IMR-90 (cell line): ENCODE results near the gene MAT2B. TPM values are rescaled to one million over a fixed set of nuclear protein-coding genes. Genes with fewer than 3 reads are reported as not detected.

Source experiments
- ATAC-seq: fragments of 200-7000 bp; cut with Tn5 transposase; 2 replicates; pipeline ENCODE4 v1.9.1; 2020; ENCODE audit warnings: low read depth, mild to moderate bottlenecking, moderate library complexity
- BruUV-seq: library from RNA; stranded (reverse); fragments of 400-500 nt; replicated peaks from 2 replicates; lab custom pipeline; 2021; lab: Mats Ljungman, UMichigan
- CTCF ChIA-PET: fragments of 300-600 bp; formaldehyde crosslinking; extraction: SDS; loops from one replicate; lab custom pipeline; 2021; ENCODE audit warnings: antibody characterized with exemption; lab: Yijun Ruan, JAX
- POLR2A ChIA-PET: fragments of 300-600 bp; sonication (Branson Sonifier 250); formaldehyde crosslinking; loops from one replicate; lab custom pipeline; 2022; ENCODE audit warnings: antibody characterized with exemption; ENCODE audit not compliant: unreplicated experiment; lab: Charles Lee
- DNase-seq: peaks from one replicate; pipeline ENCODE4 v3.0.0; 2013
- H2AFZ ChIP-seq: replicated peaks from 2 replicates; pipeline ENCODE3; 2013; ENCODE audit warnings: low read length, mild to moderate bottlenecking; ENCODE audit not compliant: poor library complexity
- H2AK5ac ChIP-seq: 2 replicates; pipeline ENCODE4 v1.6.1; 2013; ENCODE audit warnings: low read depth, low read length, inconsistent platforms
- H2AK9ac ChIP-seq: replicated peaks from 2 replicates; pipeline ENCODE3; 2013; ENCODE audit warnings: mild to moderate bottlenecking, low read depth, low read length, moderate library complexity; ENCODE audit not compliant: poor library complexity
- H2BK120ac ChIP-seq: 2 replicates; pipeline ENCODE4 v1.6.1; 2013; ENCODE audit warnings: low read depth, low read length, inconsistent platforms
- H2BK15ac ChIP-seq: 3 replicates; pipeline ENCODE4 v1.6.1; 2013; ENCODE audit warnings: low read depth, low read length, inconsistent platforms
- H2BK20ac ChIP-seq: 2 replicates; pipeline ENCODE4 v1.6.1; 2013; ENCODE audit warnings: low read depth, mild to moderate bottlenecking, inconsistent platforms, low read length, moderate library complexity
- H2BK5ac ChIP-seq: 2 replicates; pipeline ENCODE4 v1.6.1; 2013; ENCODE audit warnings: mild to moderate bottlenecking, low read depth, low read length, inconsistent platforms; ENCODE audit not compliant: poor library complexity, severe bottlenecking
- H3K14ac ChIP-seq: replicated peaks from 2 replicates; pipeline ENCODE4 v1.6.1; 2013; ENCODE audit warnings: low read depth, low read length, inconsistent platforms
- H3K18ac ChIP-seq: 2 replicates; pipeline ENCODE4 v1.6.1; 2013; ENCODE audit warnings: low read depth, low read length, control low read depth
- H3K23ac ChIP-seq: 2 replicates; pipeline ENCODE4 v1.6.1; 2013; ENCODE audit warnings: low read depth, low read length, inconsistent platforms
- H3K27ac ChIP-seq: 2 replicates; pipeline ENCODE4 v1.5.1; 2013; ENCODE audit warnings: mild to moderate bottlenecking, control low read depth, low read length; ENCODE audit not compliant: insufficient read depth
- H3K27me3 ChIP-seq: 2 replicates; pipeline ENCODE4 v1.6.1; 2013; ENCODE audit warnings: low read length; ENCODE audit not compliant: control insufficient read depth, insufficient read depth
- H3K36me3 ChIP-seq: 2 replicates; pipeline ENCODE4 v1.6.1; 2013; ENCODE audit warnings: low read length, mixed read lengths; ENCODE audit not compliant: control insufficient read depth, insufficient read depth
- H3K4ac ChIP-seq: 2 replicates; pipeline ENCODE4 v1.6.1; 2013; ENCODE audit warnings: low read depth, low read length, inconsistent platforms
- H3K4me1 ChIP-seq: 2 replicates; pipeline ENCODE4 v1.6.1; 2013; ENCODE audit warnings: low read length, mixed read lengths; ENCODE audit not compliant: control insufficient read depth, insufficient read depth
- H3K4me2 ChIP-seq: 2 replicates; pipeline ENCODE4 v1.6.1; 2013; ENCODE audit warnings: low read depth, mild to moderate bottlenecking, control low read depth, low read length, moderate library complexity
- H3K4me3 ChIP-seq: 2 replicates; pipeline ENCODE4 v1.5.1; 2013; ENCODE audit warnings: low read depth, mild to moderate bottlenecking, control low read depth, low read length, moderate library complexity; ENCODE audit not compliant: insufficient read depth
- H3K56ac ChIP-seq: 2 replicates; pipeline ENCODE4 v1.6.1; 2013; ENCODE audit warnings: low read length, inconsistent platforms; ENCODE audit not compliant: insufficient read depth; ENCODE audit errors: extremely low read depth
- H3K79me1 ChIP-seq, 2 experiments: 2 replicates each; pipeline ENCODE4 v1.6.1; 2013; ENCODE audit warnings: low read length in 2 of 2, inconsistent platforms in 1 of 2, low read depth in 1 of 2
- H3K9ac ChIP-seq: 2 replicates; pipeline ENCODE4 v1.6.1; 2013; ENCODE audit warnings: low read depth, low read length, control low read depth
- H3K9me1 ChIP-seq: 2 replicates; pipeline ENCODE4 v1.6.1; 2013; ENCODE audit warnings: low read length, inconsistent platforms; ENCODE audit not compliant: insufficient read depth
- H3K9me3 ChIP-seq: 2 replicates; pipeline ENCODE4 v1.6.1; 2013; ENCODE audit warnings: low read length; ENCODE audit not compliant: control insufficient read depth, insufficient read depth
- H4K20me1 ChIP-seq: 2 replicates; pipeline ENCODE4 v1.6.1; 2013; ENCODE audit warnings: low read length, inconsistent platforms; ENCODE audit not compliant: insufficient read depth
- H4K5ac ChIP-seq: 2 replicates; pipeline ENCODE4 v1.6.1; 2013; ENCODE audit warnings: mild to moderate bottlenecking, low read depth, low read length, control low read depth
- H4K8ac ChIP-seq, 2 experiments: 2 replicates each; pipeline ENCODE4 v1.6.1; 2013; ENCODE audit warnings: low read depth in 2 of 2, low read length in 2 of 2, control low read depth in 1 of 2, inconsistent platforms in 1 of 2
- H4K91ac ChIP-seq: 2 replicates; pipeline ENCODE4 v1.6.1; 2013; ENCODE audit warnings: low read depth, low read length, inconsistent platforms; ENCODE audit not compliant: insufficient read depth
- BHLHE40 ChIP-seq: fragments of 150-350 bp; IDR thresholded peaks from 2 replicates; pipeline ENCODE4 v1.6.1; 2016; ENCODE audit warnings: mild to moderate bottlenecking, low read depth, low read length
- CEBPB ChIP-seq: IDR thresholded peaks from 2 replicates; pipeline ENCODE4 v1.6.1; 2012; ENCODE audit warnings: low read depth, low read length, improper control_type of control experiment
- CHD1 ChIP-seq: IDR thresholded peaks from 2 replicates; pipeline ENCODE4 v1.6.1; 2012; ENCODE audit warnings: low read depth, low read length, improper control_type of control experiment
- CTCF ChIP-seq: conservative IDR thresholded peaks from 2 replicates; pipeline ENCODE4 v1.5.1; 2012; ENCODE audit warnings: mild to moderate bottlenecking, low read depth, low read length, improper control_type of control experiment
- MAFK ChIP-seq: IDR thresholded peaks from 2 replicates; pipeline ENCODE4 v1.6.1; 2012; ENCODE audit warnings: low read depth, low read length, improper control_type of control experiment
- MAZ ChIP-seq: IDR thresholded peaks from 2 replicates; pipeline ENCODE4 v1.6.1; 2012; ENCODE audit warnings: low read depth, mild to moderate bottlenecking, low read length, improper control_type of control experiment, moderate library complexity, borderline replicate concordance
- MXI1 ChIP-seq: IDR thresholded peaks from 2 replicates; pipeline ENCODE4 v1.6.1; 2012; ENCODE audit warnings: low read depth, mild to moderate bottlenecking, low read length, moderate library complexity, borderline replicate concordance
- NFE2L2 ChIP-seq: fragments of 150-350 bp; IDR thresholded peaks from 2 replicates; pipeline ENCODE4 v1.6.1; 2016; ENCODE audit warnings: low read depth, mild to moderate bottlenecking, low read length
- POLR2A ChIP-seq: IDR thresholded peaks from 2 replicates; pipeline ENCODE4 v1.6.1; 2012; ENCODE audit warnings: mild to moderate bottlenecking, low read depth, low read length
- RAD21 ChIP-seq: IDR thresholded peaks from 2 replicates; pipeline ENCODE4 v1.6.1; 2012; ENCODE audit warnings: low read length, improper control_type of control experiment
- RCOR1 ChIP-seq: IDR thresholded peaks from 2 replicates; pipeline ENCODE4 v1.6.1; 2012; ENCODE audit warnings: mild to moderate bottlenecking, low read length, improper control_type of control experiment; ENCODE audit not compliant: insufficient replicate concordance
- RFX5 ChIP-seq: IDR thresholded peaks from 2 replicates; pipeline ENCODE4 v1.8.0; 2012; ENCODE audit warnings: low read depth, mild to moderate bottlenecking, low read length, moderate library complexity
- SMC3 ChIP-seq: fragments of 150-350 bp; IDR thresholded peaks from 2 replicates; pipeline ENCODE4 v1.6.1; 2016; ENCODE audit warnings: low read depth, mild to moderate bottlenecking, antibody characterized with exemption, low read length, moderate library complexity
- USF2 ChIP-seq: fragments of 150-350 bp; IDR thresholded peaks from 2 replicates; pipeline ENCODE4 v1.6.1; 2017; ENCODE audit warnings: mild to moderate bottlenecking, antibody characterized with exemption, low read length, low read depth
- WGBS, 2 experiments: methylation state at CpG; one replicate each; pipeline versions ENCODE4 v1.1.5 to v1.1.7; 2013; ENCODE audit warnings: missing lambda C conversion rate in 2 of 2; ENCODE audit not compliant: insufficient read length in 1 of 2; ENCODE audit errors: extremely low coverage in 2 of 2; 5-methylcytosine and 5-hydroxymethylcytosine counted together
- dilution Hi-C: fragments of 300-500 bp; cut with HindIII; formaldehyde crosslinking; loops from one replicate; pipeline ENCODE4 v1.14.3; 2018; ENCODE audit warnings: low sequenced_read_pairs; ENCODE audit not compliant: unreplicated experiment
- in situ Hi-C: fragments of 300-500 bp; cut with MboI; formaldehyde crosslinking; loops from 3 replicates; pipeline ENCODE4 v1.14.3; 2019; ENCODE audit warnings: low sequenced_read_pairs, inconsistent platforms, mixed read lengths
- intact Hi-C: fragments of 100-400 bp; cut with micrococcal nuclease; formaldehyde crosslinking; loops from 2 replicates; pipeline ENCODE4 v1.10.0; 2022
- polyA plus RNA-seq, 3 experiments: library from polyadenylated mRNA; depleted of rRNA; stranded (reverse); fragments of >200 nt; gene quantifications; 2 replicates each; pipeline ENCODE4 v1.2.3, GENCODE V29; 2012; ENCODE audit warnings: low replicate concordance in 1 of 3
- total RNA-seq: library from RNA; depleted of rRNA; stranded (reverse); fragments of >200 nt; gene quantifications from 2 replicates; pipeline ENCODE4 v1.2.3, GENCODE V29; 2012
- TF ChIP-seq, protein P1 (sequence below): fragments of 150-350 bp; IDR thresholded peaks from 2 replicates; pipeline ENCODE4 v1.6.1; 2016; ENCODE audit warnings: low read depth, mild to moderate bottlenecking, low read length, moderate library complexity, borderline replicate concordance

MAT2B gene
- total and polyA plus RNA-seq, 2 of the 4 experiments (the other 2 are of a cell fraction): 41.7 to 80.3 TPM

GRCh38 chr5:163529698-163530097, 24.3 kb downstream of the MAT2B start:
- 16% methylated on average over 2 of the region's 5 CpGs; no CpG with 5 or more reads in 1 of the 2 experiments for WGBS, 2 experiments
- no peak for DNase-seq

More at GRCh38 chr5:163529698-163530097, 24.3 kb downstream of the MAT2B start:
- no peak overlapping the region for H2AFZ ChIP-seq
- no TSS peak for BruUV-seq
- no peak overlapping the region for H3K4me3 ChIP-seq
- no peak overlapping the region for H4K5ac ChIP-seq
- no peaks in the 10 kb centered on the region for H3K79me1 ChIP-seq
- no peak overlapping the region for H2BK20ac ChIP-seq
- in situ Hi-C loops: no loop called here
- H4K20me1 ChIP-seq: no peaks in the 10 kb centered on the region
- H3K27me3 ChIP-seq: no peaks in the 10 kb centered on the region
- ChIA-PET POLR2A (no interaction called here), CTCF (interaction anchor here (1.2 kb wide), 1 partner anchor 10 kb away, joined by 5 read pairs; no protein-coding TSS in a partner anchor)
- no peak overlapping the region for H3K27ac ChIP-seq
- H2AK9ac ChIP-seq: no peak overlapping the region
- H3K9ac ChIP-seq: no peak overlapping the region
- H3K14ac ChIP-seq: no peak overlapping the region
- H3K9me1 ChIP-seq: no peaks in the 10 kb centered on the region
- no peak overlapping the region for H2BK120ac ChIP-seq
- no peak overlapping the region for H3K18ac ChIP-seq
- no peak overlapping the region for H2BK5ac ChIP-seq
- no peak overlapping the region for H4K8ac ChIP-seq
- no peak overlapping the region for H3K4ac ChIP-seq
- H2AK5ac ChIP-seq: no peak overlapping the region
- H3K4me1 ChIP-seq: no peaks in the 10 kb centered on the region
- no peak overlapping the region for H3K56ac ChIP-seq
- H3K9me3 ChIP-seq: no peaks in the 10 kb centered on the region
- H4K91ac ChIP-seq: no peak overlapping the region
- no peaks in the 10 kb centered on the region for H3K36me3 ChIP-seq
- no peak overlapping the region for H3K4me2 ChIP-seq
- dilution Hi-C loops: no loop called here
- no peak for TF ChIP-seq CEBPB
- no peak for TF ChIP-seq MAFK
- TF ChIP-seq CTCF: no peak
- no peak for TF ChIP-seq RFX5
- no peak for TF ChIP-seq MXI1
- TF ChIP-seq, protein P1, sequence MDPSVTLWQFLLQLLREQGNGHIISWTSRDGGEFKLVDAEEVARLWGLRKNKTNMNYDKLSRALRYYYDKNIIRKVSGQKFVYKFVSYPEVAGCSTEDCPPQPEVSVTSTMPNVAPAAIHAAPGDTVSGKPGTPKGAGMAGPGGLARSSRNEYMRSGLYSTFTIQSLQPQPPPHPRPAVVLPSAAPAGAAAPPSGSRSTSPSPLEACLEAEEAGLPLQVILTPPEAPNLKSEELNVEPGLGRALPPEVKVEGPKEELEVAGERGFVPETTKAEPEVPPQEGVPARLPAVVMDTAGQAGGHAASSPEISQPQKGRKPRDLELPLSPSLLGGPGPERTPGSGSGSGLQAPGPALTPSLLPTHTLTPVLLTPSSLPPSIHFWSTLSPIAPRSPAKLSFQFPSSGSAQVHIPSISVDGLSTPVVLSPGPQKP: no peak
- no peak for TF ChIP-seq POLR2A
- no peak for TF ChIP-seq CHD1
- TF ChIP-seq BHLHE40: no peak
- no peak for TF ChIP-seq SMC3
- no peak for TF ChIP-seq RCOR1
- no peak for TF ChIP-seq MAZ
- no peak for TF ChIP-seq NFE2L2
- no peak for TF ChIP-seq USF2
- no peak for TF ChIP-seq RAD21
- intact Hi-C loops: no loop called here
- no peak overlapping the region for H2BK15ac ChIP-seq
- H3K23ac ChIP-seq: no peak overlapping the region
- ATAC-seq: no peak
